D721Med (cell line): ENCODE results near the gene PHACTR3.
"Not testable (repeated sequence)": the region's sequence is repeated elsewhere in the genome, so short reads cannot be mapped to it uniquely, and the experiment has no call there.

ENCODE experiments used
- DNase-seq: peaks from one replicate; pipeline ENCODE4 v3.0.0; 2011; ENCODE audit warnings: low spot score; ENCODE audit not compliant: insufficient read length
- FAIRE-seq: peaks from 2 replicates; lab custom pipeline; 2011; peaks lifted over from hg19 to GRCh38; lab: Jason Lieb, UNC
- TF ChIP-seq, protein P1 (sequence below): IDR thresholded peaks from 2 replicates; pipeline ENCODE4 v1.5.1; 2012; ENCODE audit warnings: mild to moderate bottlenecking, control low read depth; ENCODE audit not compliant: insufficient read depth; ENCODE audit errors: missing control alignments

The PHACTR3 gene

DNA sequence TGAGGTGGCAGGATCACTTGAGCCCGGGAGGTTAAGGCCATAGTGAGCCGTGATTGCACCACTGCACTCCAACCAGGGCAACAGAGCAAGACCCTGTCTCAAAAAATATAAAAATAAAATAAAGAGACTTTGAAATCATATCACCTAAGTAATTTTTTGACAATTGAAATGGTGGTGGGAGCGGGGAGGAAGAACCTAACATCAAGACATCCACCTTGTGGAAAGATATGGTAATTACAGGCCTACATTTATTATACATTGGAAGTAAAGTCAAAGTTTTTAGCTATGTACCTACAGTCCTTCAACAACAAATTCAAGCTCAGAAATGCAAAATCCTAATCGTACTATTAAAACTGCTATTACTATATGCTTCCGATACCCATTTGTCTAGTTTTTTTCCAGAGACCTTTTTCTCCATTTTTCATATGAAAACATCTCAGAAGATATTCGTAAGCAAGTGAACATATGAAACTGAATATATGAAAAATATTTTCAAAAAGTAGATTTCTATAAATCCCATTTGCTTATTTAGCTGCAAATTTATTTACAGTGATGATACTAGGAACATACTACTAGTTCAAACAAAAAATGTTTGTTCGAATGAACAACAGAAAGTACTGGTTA lies 245.8 kb downstream of the PHACTR3 start:
- FAIRE-seq, result no peak
- TF ChIP-seq, protein P1, sequence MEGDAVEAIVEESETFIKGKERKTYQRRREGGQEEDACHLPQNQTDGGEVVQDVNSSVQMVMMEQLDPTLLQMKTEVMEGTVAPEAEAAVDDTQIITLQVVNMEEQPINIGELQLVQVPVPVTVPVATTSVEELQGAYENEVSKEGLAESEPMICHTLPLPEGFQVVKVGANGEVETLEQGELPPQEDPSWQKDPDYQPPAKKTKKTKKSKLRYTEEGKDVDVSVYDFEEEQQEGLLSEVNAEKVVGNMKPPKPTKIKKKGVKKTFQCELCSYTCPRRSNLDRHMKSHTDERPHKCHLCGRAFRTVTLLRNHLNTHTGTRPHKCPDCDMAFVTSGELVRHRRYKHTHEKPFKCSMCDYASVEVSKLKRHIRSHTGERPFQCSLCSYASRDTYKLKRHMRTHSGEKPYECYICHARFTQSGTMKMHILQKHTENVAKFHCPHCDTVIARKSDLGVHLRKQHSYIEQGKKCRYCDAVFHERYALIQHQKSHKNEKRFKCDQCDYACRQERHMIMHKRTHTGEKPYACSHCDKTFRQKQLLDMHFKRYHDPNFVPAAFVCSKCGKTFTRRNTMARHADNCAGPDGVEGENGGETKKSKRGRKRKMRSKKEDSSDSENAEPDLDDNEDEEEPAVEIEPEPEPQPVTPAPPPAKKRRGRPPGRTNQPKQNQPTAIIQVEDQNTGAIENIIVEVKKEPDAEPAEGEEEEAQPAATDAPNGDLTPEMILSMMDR, result peak; percentile 43
- no peak for DNase-seq

DNA sequence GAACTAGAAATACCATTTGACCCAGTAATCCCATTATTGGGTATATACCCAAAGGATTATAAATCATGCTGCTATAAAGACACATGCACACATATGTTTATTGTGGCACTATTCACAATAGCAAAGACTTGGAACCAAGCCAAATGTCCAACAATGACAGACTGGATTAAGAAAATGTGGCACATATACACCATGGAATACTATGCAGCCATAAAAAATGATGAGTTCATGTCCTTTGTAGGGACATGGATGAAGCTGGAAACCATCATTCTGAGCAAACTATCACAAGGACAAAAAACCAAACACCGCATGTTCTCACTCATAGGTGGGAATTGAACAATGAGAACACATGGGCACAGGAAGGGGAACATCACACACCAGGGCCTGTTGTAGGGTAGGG lies 252.2 kb downstream of the PHACTR3 start:
- not testable (repeated sequence) for DNase-seq, FAIRE-seq

DNA sequence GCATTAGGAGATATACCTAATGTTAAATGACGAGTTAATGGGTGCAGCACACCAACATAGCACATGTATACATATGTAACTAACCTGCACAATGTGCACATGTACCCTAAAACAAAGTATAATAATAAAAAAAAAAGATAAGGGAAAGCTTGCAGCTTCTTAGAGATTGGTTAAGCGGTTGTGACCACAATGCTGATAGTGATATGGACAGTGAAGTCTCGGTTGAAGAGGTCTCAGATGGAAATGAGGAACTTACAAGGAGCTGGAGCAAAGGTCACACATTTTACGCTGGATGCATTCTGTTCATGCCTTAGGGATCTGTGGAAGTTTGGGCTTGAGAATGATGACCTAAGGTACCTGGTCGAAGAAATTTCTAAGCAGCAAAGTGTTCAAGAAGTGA lies 252.6 kb downstream of the PHACTR3 start:
- FAIRE-seq, DNase-seq: not testable (repeated sequence)

DNA sequence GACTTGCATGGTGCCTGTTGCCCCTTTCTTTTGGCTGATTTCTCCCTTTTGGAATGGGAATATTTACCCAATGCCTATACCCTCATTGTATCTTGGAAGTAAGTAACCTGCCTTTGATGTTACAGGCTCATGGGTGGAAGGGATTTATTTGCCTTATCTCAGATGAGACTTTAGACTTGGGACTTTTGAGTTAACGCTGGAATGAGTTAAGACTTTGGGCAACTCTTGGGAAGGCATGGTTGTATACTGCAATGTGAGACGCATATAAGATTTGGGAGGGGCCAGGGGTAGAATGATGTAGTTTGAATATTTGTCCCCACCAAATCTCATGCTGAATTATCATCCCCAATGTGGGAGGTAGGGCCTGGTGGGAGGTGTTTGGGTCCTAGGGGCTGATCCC lies 253.6 kb downstream of the PHACTR3 start:
- TF ChIP-seq, protein P1, result no peak
- no peak for FAIRE-seq
- no peak for DNase-seq

DNA sequence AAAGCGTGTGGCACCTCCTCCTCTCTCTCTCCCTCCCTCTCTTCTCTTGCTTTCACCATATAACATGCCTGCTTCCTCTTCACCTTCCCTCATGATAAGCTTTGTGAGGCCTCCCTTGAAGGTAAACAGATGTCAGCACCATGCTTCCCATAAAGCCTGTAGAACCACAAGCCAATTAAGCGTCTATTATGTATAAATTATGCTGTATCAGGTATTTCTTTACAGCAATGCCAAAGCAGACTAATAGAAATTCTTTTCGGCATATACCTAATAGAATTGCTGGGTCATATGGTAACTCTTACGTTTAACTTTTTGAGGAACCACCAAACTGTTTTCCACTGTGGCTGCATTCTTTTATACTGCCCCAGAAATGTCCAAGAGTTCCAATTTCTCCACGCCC lies 254.1 kb downstream of the PHACTR3 start:
- FAIRE-seq (no peak), DNase-seq (no peak)
- TF ChIP-seq, protein P1, result no peak

DNA sequence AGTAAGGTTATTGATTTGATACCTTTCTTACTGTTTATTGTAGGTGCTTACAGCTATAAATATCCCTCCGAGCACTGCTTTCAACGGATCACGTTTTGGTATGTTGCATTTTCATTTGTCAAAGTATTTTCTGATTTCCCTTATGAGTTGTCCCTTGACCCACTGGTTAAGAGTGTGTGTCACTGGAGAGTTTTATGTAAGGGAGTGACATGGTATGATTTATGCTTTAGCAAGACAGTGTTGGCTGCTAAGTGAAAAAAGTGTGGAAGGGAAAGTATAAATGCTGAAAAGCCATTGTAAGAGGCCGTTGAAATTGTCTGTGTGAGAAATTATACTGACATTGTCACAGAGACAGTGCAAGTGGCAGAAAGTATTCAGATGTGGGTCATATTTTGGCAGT lies 257.1 kb downstream of the PHACTR3 start:
- TF ChIP-seq, protein P1, result no peak
- no peak for FAIRE-seq
- DNase-seq, result no peak

DNA sequence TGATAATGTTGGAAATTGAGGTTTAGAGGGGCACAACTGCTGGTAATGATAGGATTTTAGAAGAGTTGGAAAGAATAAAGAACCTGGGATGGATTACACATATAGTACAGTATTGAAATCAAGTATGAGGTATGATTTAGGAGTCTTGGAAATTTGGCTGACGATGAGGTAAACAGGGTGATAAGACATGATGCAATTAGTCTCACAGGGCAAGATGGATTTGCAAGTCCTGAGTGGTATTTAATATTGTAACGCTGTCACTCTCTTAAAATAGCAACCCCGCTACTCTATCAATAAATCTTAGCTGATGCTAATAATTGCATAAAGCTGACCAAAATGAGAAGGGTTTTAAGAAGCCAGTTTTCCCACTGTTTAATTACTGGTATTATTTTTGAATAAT lies 258.7 kb downstream of the PHACTR3 start:
- FAIRE-seq, result no peak
- TF ChIP-seq, protein P1, result no peak
- no peak for DNase-seq

DNA sequence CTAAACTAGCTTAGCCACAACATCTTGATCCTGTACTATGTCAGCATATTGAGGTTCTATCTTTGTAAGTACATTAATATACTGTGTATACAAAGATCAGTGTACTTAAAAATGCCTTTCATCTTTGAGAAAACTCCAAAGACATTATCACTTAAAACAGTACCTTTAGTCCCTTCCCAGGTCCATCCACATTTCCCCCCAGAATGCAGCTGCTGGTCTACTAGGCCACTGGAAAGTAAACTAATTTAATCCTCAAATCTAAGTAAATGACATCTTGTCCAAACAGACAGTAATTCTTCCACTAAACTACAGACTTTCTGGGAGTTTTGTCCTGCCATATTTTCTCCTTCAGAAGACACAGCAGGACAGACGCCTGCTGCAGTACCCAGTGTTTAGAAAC lies 260.4 kb downstream of the PHACTR3 start:
- FAIRE-seq, result no peak
- TF ChIP-seq, protein P1, result no peak
- no peak for DNase-seq
